Pulmonary artery endothelial cell (primary cell): Measurements from ENCODE around the gene CACNA1F. TPM values are rescaled to one million over a fixed set of nuclear protein-coding genes. Genes with fewer than 3 reads are reported as not detected.
"Not testable (repeated sequence)": the region's sequence is repeated elsewhere in the genome, so short reads cannot be mapped to it uniquely, and the experiment has no call there.

Experiments
- DNase-seq: peaks from one replicate; pipeline ENCODE4 v3.0.0-alpha.2; 2011; ENCODE audit warnings: low read depth, low spot score
- total RNA-seq: library from RNA; depleted of rRNA; stranded (reverse); fragments of >200 nt; gene quantifications from 2 replicates; pipeline ENCODE4 v1.2.3, GENCODE V29; 2014

The CACNA1F gene
- total RNA-seq, 1 donor from 2014 or later = not detected

DNA sequence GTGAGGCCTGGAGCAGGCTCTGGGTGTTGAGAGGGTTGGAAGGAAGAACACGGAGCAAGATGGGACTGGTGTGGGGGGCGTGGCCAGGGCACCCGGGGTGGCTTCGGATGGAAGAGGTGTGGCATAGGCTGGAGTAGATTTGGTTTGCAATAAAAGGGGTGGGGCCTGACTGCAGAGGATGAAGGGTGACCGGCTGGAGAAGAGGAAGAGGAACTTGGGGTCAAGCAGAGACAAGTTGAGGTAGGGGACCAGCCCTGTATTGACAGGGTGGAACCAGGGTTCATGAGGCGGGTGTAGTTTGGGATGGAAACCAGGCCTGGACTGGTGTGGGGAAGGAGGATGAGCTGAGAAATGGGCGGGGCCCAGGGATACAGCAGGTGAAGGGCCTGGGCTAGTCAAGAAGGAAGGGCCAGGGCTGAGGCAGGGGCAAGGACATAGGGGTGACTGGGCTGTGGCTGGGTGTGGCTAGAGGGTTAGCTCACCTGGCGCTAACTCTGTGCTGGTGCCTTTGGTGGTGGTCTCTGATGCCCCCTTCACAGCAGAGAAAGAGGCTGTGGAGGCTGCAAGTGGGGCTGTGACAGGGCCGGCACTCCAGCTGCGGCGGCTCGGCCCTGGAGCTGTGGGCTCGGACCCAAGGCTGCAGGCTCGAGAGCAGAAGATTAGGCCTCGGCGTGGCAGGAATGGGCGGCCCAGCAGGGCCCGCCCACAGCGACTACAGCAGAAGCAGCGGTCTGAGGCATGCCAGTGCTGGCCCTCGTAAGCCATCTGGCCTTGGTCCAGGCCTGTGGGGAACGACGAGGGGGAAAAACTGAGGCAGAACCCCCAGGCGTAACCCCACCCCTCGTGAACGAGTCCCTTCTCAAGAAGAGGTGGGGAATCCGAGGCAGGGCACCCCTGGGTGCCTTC is 56.5 kb downstream of the CACNA1F start:
- no peak for DNase-seq

DNA sequence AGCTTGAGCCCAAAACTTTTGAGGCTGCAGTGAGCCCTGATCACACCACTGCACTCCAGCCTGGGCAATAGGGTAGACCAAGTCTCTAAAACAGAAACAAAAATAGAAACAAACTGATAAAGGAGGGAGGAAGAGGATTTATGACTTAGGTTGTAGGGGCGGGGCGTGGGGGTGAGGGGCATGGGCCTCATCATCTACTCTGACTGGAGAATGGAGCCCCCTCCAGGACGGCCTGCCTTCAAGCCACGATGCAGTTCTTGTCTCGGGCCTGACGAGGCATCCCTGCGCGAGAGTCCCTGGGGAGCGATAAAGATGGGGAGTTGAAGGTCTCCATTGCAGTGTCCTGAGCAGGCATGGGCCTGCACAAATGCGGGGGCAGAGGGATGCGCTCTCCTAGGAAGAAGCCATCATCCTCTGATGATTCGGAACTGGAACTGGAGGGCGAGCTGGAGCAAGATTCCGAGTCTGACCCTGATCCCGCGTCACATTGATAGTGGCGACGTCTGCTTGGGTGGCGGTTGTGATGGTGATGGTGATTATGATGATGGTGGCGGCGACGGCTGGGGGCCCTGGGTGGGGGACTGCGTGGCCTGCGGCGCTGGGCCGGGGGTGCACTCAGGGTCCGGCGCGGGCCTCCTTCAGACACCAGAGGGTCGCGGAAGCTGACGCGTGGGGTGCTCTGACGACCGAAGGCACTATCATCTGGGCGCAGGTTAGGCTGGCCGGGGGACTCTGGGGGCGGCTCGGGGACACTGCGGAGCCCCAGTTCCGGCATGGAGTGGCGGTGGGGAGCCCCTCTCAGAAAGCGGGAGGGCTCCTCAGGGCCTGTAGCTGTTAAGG is 57.5 kb downstream of the CACNA1F start:
- no peak for DNase-seq

DNA sequence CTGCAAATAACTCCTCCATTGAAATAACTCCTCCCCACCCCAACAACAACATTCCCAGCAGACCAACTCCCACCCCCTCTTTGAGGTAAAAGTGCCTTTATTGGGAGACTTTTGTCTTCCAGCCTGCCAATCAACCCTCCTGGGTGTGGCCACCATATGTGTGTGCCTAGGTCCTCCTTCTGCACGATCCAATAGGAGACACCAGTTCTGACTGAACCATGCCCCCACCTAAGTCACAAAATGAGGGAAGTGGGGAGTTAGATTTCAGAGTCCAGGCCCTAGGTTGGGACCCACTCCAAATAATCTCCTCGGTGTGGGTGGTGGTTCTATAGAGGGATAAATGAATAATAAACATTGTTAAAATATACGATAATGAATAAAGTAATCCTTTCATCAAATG is 58.4 kb downstream of the CACNA1F start:
- no peak for DNase-seq

DNA sequence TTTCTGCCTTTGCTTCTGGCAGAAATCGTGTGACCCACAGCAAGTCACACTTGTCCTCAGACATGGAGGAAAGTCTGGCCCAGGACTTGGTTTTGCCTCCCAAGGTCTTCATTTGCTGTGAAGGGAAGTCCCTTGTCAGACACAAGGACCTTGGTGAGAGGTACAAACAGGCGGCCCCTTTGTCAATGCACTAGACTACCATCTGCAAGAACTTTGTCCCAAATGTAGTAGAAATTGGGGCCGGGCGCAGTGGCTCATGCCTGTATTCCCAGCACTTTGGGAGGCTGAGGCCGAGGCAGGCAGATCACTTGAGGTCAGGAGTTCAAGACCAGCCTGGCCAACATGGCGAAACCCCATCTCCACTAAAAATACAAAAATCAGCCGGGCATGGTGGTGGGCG is 59.6 kb downstream of the CACNA1F start:
- not testable (repeated sequence) for DNase-seq

DNA sequence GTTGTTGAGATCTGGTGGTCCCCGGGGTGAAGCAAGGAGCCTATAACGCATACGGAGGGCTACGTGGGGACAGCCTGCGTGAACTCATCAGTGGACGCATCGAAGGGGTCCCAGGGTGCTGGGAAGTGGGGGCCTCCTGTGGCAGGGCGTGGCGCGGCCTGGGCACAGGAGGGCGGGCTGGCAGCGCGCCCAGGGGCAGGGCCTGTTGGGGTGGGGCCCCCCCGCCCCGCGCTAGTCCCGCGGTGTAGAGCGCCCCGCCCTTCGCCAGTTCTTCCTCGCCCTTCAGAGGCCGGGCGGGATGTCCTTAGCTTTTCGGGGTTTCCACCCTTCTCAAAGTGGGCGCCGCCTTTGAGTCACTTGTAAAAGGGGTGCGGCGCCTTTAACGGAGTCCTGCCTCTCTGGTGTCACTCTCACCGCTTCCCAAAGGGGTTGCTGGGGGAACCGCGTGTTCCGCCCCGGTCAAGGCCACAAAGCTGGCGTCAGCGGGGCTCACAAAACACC is 60.8 kb downstream of the CACNA1F start:
- no peak for DNase-seq

DNA sequence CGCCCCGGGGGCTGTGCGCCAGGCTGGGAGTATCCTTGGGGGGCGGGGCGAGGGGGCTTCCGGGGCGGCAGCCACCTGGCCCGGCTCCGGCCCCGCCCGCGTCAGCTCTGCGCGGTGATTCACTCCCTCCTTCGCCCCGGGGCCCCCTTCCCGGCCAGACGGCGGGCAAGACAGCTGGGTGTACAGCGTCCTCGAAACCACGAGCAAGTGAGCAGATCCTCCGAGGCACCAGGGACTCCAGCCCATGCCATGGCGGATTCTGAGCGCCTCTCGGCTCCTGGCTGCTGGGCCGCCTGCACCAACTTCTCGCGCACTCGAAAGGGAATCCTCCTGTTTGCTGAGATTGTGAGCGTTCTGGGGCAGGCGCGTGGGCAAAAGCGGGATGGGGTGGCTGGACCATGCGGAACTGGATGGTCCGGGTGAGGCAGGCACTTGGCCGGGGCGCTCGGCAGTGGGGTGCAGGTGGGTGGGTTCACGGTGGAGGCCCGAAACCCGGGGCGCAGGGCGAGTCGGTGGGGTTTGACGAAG is 61.3 kb downstream of the CACNA1F start, which contains the start of gene PLP2:
TSS of gene PLP2 (plus strand) at position 147 of the 528 bp plus-strand sequence. CDS start at position 250, 103 bp downstream.
- no peak for DNase-seq

DNA sequence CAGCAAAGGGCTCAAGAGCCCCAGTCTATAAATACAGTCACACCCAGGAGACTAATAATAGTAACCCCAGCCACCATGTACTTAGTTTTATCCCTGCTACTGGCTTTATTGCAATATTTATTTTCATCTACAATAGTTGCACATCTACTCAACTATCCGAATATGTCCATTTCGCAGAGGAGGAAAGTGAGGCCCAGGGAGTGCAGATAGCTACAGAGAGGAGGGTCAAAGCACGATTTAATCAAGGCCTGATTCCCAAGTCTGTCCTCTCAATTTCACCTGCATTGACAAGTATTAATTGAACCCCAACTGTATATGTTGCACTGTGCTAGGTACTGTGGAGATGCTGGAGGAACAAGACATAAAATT is 65.4 kb downstream of the CACNA1F start:
- DNase-seq = no peak

DNA sequence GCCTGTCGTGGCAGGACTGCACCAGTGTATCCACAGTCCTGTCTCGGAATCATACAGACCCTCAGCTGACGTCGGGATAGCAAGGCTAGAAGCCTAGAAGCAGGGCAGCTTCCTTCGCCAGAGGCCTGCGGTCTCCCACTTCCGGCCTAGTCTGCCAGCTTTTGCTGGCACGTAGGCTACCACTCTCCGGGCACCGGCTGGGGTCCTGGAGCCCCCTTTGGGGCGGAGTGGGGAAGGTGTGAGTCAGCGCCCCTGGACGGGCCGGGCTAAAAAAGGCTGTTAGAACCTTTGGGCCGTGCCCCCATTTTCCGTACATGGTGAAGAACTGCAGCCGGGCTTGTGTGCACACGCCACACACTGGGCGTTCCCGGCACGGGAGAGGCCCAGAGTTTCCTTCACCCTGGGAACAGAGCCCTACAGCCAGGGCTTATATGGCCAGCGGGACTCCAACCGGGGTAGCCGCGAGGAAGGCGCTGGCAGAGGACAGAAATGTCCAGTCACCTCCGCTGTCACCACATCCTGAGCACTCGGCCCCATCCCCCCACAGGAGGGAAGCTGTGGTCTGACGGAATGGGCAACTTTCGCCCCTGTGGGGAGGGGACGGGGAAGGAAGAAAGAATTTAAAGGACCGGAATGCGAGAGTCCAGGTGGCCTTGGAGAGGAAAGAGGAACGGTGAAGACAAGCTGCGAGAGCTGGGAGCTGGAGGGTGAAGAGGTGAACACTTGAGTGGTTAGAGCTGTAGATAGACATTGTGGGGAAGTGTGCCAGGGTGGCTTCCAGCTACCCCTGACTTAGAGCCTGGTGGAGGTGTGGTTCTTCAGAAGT is 66.0 kb downstream of the CACNA1F start:
- DNase-seq = no peak

DNA sequence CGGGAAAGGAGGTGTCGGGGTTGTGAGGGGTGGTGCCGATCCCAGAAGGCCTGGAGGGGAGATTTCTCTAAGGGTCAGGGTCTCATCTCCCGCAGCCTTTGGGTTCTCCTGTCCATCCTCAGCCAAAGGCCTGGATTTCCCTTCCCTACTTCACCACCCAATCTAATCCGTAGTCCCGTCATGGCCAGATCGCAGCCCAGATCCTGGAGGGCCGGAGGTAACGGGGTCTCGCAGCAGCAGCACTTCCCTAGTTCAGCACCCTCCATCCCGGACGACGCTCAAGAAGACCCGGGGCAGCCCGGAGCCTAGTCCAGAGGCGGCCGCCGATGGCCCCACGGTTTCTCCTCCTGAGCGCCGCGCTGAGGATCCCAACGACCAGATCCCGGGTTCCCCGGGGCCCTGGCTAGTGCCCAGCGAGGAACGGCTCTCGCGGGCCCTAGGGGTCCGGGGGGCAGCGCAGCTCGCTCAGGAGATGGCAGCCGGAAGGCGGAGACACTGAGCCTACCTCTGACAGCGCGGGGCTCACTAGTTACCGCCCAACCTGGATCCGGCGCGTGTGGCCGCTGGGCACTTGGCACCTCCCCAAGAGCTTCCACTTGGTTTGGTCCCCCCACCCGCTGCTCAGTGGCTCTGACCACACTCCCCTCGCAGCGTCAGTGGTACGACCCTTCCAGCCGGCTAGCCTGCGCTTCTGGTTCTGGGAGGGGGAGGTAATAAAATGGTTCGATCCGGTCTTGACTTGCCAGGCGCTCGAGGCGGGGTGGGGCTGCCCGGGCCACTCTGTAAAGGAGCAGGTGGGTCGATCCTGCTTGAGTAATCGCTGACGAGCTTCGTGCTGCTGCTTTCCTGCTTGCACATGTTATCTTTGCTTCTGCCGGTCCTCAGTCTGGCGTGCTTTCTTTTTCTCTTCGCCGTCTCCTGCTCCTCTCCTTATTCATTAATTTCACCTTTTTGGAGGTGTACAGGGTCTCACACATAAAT is 66.9 kb downstream of the CACNA1F start:
- no peak for DNase-seq

DNA sequence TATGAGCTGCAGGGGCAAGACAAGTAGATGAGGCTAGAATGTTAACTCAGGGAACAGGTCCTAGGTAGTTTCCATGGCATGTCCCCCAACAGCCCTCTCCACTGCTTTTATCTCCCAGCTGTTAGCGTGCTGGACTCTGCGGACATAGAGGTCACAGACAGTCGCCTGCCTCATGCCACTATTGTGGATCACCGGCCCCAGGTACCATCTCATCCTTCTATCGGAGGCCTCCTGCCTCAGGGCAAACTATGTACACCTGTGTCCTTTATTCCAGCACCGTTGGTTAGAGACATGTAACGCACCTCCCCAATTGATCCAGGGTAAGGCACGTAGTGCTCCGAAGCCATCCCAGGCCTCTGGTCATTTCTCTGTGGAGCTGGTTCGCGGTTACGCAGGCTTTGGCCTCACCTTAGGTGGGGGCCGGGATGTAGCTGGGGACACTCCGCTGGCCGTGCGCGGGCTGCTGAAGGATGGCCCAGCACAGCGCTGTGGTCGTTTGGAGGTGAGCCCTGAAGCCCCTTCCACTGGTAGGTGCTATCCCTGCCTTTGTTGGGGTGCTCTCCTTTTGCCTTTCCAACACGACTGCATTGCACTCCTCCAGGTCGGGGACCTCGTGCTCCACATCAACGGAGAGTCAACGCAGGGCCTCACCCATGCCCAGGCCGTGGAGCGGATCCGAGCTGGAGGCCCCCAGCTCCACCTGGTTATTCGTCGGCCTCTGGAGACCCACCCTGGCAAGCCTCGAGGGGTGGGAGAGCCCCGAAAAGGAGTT is 68.4 kb downstream of the CACNA1F start:
- DNase-seq = no peak

DNA sequence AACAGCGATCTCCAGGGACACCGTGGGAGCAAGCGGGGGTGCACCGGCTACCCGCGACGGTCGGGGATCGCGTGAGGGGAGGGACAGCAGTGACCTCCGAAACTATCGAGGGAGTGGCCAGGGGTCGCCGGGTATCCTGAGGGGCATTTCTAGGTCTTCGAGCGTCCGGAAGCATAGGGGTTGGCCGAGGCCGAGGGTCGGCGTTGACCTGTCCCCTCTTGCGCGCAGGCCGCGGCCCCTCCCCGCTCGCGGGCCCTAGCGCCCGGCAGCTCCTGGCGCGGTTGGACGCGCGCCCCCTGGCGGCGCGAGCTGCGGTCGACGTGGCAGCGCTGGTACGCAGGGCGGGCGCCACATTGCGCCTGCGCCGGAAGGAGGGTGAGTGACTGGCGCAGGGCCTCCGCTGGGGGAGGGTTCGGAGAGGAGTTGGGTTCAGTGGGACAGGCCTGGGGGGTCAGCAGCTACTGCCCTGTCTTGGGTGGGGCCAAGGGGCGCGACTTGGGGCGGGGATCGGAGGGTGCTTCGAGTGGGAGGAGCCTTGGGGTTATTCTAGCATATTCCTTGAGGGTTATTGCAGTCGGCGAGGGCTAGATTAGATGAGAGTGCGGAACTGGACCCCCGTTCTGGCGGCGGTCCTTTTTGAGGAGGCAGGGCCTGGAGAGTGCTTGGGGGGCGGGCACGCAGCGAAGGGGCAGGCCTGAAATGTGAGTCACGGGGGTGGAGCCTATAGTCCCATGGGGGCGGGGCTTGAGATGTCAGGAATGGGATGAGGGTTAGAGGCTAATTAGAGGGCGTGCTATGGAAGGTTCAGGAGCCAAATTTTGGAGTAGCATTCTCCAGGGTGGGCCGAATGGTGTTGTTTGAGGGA is 69.4 kb downstream of the CACNA1F start:
- no peak for DNase-seq

DNA sequence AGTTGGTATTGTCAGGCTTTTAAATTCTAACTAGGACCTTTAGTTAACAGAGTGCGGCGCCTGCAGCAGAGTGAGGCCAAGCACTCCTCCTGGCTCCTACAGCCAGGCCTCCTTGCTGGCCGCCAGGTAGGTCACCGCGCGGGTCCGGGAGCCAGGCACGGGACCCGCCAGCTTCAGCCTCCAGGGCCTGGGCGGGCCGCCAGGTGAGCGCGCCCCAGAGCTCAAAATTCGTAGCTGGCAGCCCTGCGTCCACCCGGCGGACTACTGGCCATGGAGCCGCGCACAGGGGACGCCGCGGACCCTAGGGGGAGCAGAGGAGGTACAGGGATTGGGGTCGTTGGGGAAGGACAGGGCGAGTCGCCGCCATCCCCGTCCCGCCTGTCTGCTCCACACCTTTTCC is 70.5 kb downstream of the CACNA1F start, which contains the start of gene MAGIX:
TSS of gene MAGIX (plus strand) at position 139 of the 400 bp plus-strand sequence. CDS start at position 271, 132 bp downstream.
- no peak for DNase-seq

DNA sequence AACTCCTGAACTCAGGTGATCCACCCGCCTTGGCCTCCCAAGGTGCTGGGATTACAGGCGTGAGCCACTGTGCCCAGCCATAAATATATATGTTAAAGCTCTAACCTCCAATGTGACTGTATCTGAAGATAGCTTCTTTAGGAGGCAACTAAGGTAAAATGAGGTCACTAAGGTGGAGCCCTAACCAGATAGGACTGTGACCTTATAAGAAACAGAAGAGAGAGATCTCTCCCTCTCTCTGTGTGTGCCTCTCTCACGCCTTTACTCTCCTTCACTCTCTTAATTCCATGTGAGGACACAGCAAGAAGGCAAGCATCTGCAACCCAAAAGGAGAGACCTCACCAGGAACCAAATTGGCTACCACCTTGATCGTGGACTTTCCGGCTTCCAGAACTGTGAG is 71.5 kb downstream of the CACNA1F start:
- no peak for DNase-seq

DNA sequence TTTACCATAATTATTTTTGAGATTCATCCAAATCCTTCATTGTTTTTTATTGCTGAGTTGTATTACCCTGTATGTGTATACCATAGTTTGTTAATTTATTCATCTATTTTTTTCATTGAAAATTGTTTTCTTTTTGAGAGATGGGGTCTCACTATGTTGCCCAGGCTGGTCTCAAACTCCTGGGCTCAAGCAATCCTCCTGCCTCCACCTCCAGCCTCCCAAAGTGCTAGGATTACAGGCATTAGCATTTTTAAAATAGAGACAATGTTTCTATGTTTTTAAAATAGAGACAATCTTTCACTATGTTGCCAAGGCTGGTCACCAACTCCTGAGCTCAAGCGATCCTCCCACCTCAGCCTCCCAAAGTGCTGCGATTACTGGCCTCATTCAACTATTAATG is 72.2 kb downstream of the CACNA1F start:
- no peak for DNase-seq

DNA sequence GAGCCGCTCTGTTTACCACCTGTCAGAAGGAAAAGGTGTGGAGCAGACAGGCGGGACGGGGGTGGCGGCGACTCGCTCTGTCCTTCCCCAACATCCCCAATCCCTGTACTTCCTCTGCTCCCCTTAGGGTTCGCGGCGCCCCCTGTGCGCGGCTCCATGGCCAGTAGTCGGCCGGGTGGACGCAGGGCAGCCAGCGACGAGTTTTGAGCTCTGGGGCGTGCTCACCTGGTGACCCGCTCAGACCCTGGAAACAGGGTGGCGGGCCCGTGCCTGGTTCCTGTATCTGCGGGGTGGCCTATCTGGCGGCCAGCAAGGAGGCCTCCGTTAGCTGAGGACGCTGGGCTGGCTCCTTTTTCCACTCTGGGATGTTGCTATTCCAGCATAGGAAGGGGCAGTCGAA is 75.9 kb downstream of the CACNA1F start:
- no peak for DNase-seq

DNA sequence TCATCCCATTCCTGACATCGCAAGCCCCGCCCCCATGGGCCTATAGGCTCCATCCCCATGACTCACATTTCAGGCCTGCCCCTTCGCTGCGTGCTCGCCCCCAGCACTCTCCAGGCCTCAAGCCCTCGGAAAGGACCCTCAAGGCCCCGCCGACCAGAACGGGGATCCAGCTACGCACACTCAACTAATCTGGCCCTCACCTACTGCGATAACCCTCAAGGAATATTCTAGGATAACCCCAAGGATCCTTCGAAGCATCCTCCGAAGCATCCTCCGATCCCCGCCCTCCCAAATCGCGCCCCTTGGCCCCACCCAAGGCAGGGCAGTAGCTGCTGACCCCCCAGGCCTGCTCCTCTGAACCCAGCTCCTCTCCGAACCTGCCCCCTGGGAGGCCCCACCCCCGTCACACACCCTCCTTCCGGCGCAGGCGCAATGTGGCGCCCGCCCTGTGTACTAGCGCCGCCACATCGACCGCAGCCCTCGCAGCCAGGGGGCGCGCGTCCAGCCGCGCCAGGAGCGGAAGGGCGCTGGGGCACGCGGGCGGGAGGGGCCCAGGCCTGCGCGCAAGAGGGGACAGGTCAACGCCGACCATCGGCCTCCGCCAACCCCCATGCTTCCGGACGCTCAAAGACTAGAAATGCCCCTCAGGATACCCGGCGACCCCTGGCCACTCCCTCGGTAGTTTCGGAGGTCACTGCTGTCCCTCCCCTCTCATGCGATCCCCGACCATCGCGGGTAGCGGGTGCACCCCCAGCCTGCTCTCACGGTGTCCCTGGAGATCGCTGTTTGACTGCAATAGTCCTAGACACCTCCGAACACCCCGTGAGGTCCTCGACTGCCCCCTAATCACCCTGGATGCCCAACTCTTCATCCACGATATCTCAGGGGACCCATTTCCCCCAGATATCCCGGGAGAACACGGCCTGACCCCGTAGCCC is 77.0 kb downstream of the CACNA1F start:
- DNase-seq = peak; percentile 51
